Body of pancreas (tissue), 4 donors: ENCODE data around the gene SLC4A1AP.

Experiments used
- CTCF ChIP-seq, 7 experiments: fragments of 450-650 bp in 4 of 7; fragments of 200-600 bp in 3 of 7; sonication (generic) in 3 of 7; IDR thresholded peaks; one replicate each; pipeline ENCODE4 v1.5.1; 2016 to 2019; ENCODE audit warnings: antibody characterized with exemption in 7 of 7
- POLR2A ChIP-seq, 3 donors: fragments of 450-650 bp; IDR thresholded peaks; one replicate each; pipeline ENCODE4 v1.6.1; 2016; ENCODE audit warnings: antibody characterized with exemption in 3 of 3, mild to moderate bottlenecking in 2 of 3

- TF ChIP-seq CTCF (IDR thresholded peaks at IDR 0.05) (no peak), POLR2A (IDR thresholded peaks at IDR 0.05) (no peak)
Observed at GRCh38 chr2:27664154-27664574, 475 bp downstream of the SLC4A1AP start.
